NK-92 treated with Interleukin-12 subunit alpha and Interleukin-12 subunit beta, amount 100 ng/mL, for 24 hours (cell line): ENCODE results near the gene C5orf46.
"Not testable (repeated sequence)": the region's sequence is repeated elsewhere in the genome, so short reads cannot be mapped to it uniquely, and the experiment has no call there.

Experiments used
- DNase-seq: peaks from one replicate; lab custom pipeline; 2025; lab: John Stamatoyannopoulos, UW

Gene C5orf46

GRCh38 chr5:147906326-147907095 lies at the start of gene C5orf46:
TSS of gene C5orf46 (minus strand) at chr5:147906538. CDS start at chr5:147906501, 37 bp downstream.
- no peak for DNase-seq

DNA sequence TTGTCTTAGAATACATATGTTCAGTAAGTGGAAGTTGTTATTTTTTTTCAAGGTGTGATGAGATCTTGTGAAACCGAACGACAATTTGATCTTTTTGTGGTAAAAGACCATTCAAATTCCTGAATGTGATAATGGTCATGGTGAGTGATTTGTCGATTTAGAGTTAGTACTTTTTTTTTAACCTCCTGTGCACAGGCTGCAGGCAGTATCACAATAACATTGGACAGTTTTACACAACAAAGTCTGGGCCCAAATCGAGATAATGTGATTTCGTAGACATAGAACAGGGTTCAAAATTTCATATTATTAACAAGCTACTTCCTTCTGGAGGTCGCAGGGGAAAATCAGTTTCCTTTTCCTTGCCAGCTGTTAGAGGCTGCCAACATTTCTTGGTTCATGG lies 48.6 kb upstream of the C5orf46 start:
- no peak for DNase-seq

DNA sequence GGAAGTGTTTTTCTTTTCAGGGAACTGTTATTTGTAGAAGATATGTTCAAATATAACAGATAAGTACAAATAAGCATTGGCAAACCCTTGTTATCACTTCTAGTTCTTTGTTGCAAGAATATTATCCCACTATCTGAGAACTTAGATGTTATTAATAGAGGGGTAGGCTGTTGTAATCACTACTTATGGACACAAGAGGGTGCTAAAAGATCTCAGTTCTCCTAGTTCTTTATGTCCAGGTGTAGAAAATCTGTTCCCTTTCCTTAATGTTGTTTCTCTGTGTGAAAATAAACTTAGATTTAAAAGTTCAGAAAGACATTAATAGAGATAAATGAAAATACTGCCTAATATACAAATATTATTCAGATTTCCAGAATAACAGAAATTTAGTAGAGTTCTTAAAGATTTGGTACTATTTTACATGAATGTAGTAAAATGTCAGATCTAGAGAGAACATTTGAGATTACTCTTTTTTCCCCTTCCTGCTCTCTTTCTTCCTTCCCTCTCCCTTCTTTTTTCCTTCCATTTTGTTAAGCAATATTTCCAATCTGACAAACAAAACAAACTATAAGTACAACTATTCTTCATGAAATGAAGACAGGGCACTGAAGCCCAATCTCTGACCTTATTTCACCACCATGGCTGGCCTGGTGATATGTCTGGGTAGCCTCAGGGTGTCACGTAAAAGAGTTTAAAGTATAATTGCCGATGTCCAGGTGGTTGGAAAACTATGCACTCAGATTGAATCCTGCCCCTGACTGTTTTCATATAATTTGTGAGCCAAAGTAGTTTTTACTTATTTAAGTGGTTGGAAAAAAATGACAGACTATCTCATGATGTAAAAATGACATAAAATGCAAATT lies 43.6 kb upstream of the C5orf46 start:
- DNase-seq, result no peak

- DNase-seq, result not testable (repeated sequence)
Measured at GRCh38 chr5:147946658-147947274, 40.4 kb upstream of the C5orf46 start.

DNA sequence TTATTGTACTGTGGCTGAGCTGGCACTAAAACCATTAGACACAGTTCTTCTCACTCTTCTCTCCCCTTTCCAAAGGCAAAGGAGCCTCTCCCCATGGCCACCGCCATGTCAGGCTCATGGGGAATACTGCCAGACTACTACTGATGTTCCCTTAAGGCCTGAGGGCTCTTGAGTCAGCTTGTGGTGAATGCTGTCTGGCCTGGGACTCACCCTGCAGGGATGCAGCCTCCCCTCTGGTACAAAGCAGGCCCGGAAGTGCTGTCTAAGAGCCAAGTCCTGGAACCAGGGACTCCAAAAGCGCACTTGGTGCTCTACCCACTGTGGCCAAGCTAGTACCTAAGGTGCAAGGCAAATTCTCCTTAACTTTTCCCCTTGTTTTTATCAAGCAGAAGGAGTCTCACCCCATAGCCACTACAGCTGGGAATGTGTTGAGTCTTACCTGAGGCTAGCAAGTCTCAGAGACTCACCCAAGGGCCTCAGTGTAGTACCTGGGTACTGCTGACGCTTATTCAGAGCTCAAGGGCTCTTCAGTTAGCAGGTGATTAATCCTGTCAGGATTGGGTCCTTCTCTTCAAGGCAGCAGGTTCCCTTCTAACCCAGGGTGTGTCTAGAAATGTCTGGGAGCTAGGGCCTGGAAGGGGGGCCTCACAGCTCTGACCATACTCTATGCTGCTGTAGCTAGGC lies 33.2 kb upstream of the C5orf46 start:
- no peak for DNase-seq

- DNase-seq, result no peak
Measured at GRCh38 chr5:147935032-147935431, 28.7 kb upstream of the C5orf46 start.

DNA sequence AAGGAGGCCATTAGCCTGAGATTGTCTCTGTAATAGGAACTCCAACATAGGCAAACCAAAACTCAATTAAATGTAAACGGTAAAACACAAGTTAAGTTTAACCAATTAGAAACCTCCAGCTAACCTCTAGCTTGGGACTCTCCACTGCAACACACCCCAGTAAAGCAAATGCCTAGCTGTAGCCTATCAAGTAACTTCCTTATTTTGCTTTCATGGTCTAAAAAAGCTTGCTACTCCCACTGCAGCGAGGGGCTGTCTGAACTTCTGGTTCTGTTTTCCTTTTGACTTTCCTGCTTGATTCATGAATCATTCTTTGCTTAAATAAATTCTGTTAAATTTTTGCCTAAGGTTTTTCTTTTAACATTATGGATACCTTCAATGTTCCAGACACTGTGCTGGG lies 24.4 kb upstream of the C5orf46 start:
- DNase-seq, result no peak

- DNase-seq, result no peak
Measured at GRCh38 chr5:147927901-147928300, 21.6 kb upstream of the C5orf46 start.

DNA sequence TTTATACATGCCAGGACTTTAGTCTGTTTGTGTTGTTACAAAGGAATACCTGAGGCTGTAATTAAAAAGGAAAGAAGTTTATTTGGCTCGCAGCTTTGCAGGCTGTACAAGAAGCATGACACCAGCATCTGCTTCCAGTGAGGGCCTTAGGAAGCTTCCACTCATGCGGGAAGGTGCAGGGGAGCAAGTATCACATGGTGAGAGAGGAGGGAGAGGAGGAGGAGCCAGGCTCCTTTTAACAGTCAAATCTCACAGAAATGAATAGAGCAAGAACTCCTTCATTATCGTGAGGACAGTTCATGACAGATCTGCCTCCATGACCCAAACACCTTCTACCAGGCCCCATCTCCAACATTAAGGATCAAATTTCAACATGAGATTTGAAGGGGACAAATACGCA lies 18.7 kb upstream of the C5orf46 start:
- no peak for DNase-seq

DNA sequence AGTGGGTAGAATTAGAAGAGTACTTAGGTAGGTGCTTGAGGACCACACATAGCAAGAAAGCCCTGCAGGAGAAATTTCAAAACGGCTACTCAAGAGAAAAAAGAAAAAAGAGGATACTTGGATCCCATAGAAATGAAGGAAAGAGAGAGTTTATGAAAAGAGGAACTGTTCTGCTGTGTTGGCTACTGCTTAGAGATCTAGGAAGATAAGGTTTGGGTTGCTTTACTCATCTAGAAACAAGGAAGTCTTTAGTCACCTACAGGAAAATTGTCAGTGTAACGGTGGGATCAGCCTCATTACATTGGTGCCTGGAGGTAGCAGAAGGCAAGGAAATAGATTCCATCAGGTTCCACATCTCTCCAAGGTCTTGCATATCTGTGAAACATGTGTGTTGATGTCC lies 14.8 kb upstream of the C5orf46 start:
- DNase-seq, result no peak

DNA sequence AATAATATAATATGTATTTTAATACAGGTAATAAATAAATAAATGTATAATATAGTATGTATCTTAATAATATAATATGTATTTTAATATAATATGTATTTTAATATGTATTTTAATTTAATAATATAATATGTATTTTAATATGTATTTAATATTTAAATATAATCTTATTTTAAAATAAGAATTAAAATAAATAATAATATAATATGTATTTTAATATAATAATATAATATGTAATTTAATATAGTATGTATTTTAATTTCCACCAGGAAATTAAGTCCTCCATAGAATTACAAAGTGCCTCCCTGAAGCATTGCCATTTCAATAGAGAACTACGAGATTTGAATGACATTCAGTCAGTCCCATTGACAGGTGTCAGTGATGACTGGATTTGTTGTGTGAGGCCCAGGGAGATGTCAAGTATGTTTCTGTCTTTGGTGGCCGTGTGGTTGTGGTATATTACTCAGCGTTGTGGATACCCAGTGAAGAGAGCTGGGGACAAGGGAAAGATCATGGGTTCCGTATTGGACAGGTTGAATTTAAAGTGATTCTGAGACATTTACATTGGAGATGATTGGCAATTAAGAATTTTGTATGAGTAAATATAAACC lies 14.2 kb upstream of the C5orf46 start:
- DNase-seq, result no peak

- DNase-seq, result no peak
Measured at GRCh38 chr5:147918899-147919298, 12.6 kb upstream of the C5orf46 start.

DNA sequence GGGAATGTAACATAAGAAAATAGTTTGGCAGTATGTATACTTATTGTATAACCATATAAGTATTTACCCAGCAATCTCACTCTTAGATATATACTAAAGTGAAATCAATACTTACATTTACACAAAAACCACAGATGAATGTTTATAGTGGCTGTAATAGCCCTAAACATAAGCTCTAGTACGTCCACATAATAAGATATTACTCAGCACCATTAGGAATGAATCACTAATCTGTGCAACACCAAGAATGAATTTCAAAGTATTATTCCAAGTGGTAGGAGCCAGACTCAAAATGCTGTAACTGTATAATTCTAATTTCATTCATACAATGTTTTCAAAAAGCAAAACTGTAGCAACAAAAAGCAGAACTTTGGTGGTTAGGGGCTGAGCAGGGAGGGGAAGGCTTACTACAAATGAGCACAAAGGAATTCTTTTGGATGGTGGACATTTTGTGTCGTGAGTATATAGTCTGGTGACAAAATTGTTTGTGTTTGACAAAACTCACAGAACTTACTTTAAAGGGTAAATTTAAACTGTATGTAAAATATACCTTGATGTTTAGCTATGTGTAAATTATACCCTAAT lies 11.9 kb upstream of the C5orf46 start:
- DNase-seq, result no peak

GRCh38 chr5:147913786-147914185 lies 7.4 kb upstream of the C5orf46 start:
- no peak for DNase-seq

GRCh38 chr5:147912011-147912410 lies 5.7 kb upstream of the C5orf46 start:
- no peak for DNase-seq

- no peak for DNase-seq
Measured at GRCh38 chr5:147911427-147911826, 5.1 kb upstream of the C5orf46 start.

GRCh38 chr5:147904110-147904509 lies 2.2 kb downstream of the C5orf46 start:
- no peak for DNase-seq

DNA sequence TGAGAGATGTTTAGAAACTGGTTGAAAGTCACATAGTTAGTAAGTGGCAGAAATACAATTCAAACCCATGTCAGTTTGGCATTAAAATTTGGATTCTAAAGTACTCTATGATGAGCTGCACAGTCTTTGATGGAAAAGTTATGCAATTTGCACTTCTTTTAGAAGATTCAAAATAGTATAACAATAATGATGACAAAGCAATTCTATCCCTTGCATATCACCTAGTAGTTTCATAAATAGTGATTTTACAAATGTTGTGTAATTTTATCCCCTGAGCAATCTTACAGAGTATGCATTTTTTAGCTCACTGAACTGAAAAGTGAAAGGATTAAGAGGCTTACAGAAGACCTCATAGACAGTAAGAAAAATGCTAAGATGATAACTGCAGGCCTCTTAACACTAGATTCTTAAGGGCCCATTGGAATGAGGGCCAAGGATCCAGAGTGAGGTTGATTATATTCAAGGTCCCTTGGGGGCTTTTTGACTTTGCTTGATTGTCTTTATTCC lies 3.7 kb downstream of the C5orf46 start:
- DNase-seq, result no peak

- DNase-seq, result no peak
Measured at GRCh38 chr5:147901599-147902039, 4.7 kb downstream of the C5orf46 start.

GRCh38 chr5:147898875-147899401 lies 7.4 kb downstream of the C5orf46 start:
- DNase-seq, result no peak

DNA sequence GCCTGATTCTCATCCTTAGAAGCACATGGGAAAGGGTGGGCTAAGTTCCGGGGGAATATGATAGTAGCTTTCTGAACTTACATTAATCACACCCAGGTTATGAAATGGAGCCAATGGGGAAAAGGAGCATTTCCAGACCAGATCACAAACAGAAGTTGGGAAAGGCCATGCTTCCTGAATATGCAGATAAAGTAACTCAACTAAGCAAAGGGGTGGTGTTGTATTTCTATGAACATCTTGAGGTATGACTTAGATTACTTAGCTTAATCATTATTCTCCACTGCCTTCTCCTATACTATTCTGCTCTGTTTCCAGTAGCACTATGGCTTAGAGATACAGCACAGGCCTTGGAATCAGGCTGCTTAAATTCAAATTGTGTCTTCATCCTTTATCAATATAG lies 10.5 kb downstream of the C5orf46 start:
- no peak for DNase-seq
